Kidney (tissue), 14 donors: ENCODE results near the gene JARID2. TPM values are rescaled to one million over a fixed set of nuclear protein-coding genes. Genes with fewer than 3 reads are reported as not detected.
A peak's percentile ranks its signal among the peaks of the same experiment; 100 is the strongest.

Experiments
- DNase-seq, 5 donors: peaks; one replicate each; pipeline ENCODE4 v3.0.0-alpha.2; 2013 to 2020
- FAIRE-seq: peaks from 2 replicates; lab custom pipeline; 2012; peaks lifted over from hg19 to GRCh38; lab: Jason Lieb, UNC
- H3K27ac ChIP-seq, 2 donors: one replicate each; pipeline ENCODE4 v1.7.0; 2013; ENCODE audit warnings: low read depth in 2 of 2, low read length in 2 of 2, inconsistent platforms in 1 of 2
- H3K27me3 ChIP-seq: one replicate; pipeline ENCODE4 v1.7.1; 2013; ENCODE audit warnings: low read length, inconsistent platforms; ENCODE audit not compliant: control insufficient read depth, insufficient read depth
- H3K36me3 ChIP-seq, 3 donors: one replicate each; pipeline versions ENCODE4 v1.7.0 to v1.7.1; 2013; ENCODE audit warnings: low read length in 3 of 3, control low read depth in 1 of 3, inconsistent platforms in 1 of 3; ENCODE audit not compliant: insufficient read depth in 3 of 3, control insufficient read depth in 2 of 3
- H3K4me1 ChIP-seq, 3 donors: one replicate each; pipeline versions ENCODE4 v1.7.0 to v1.7.1; 2013; ENCODE audit warnings: low read length in 3 of 3, inconsistent platforms in 1 of 3, low read depth in 1 of 3; ENCODE audit not compliant: control insufficient read depth in 2 of 3, insufficient read depth in 2 of 3
- H3K4me3 ChIP-seq, 3 donors: one replicate each; pipeline versions ENCODE4 v1.7.0 to v1.8.1; 2013; ENCODE audit warnings: low read length in 3 of 3, control low read depth in 1 of 3, inconsistent platforms in 1 of 3
- H3K9ac ChIP-seq, 3 donors: one replicate each; pipeline versions ENCODE4 v1.7.0 to v1.7.1; 2013; ENCODE audit warnings: low read length in 3 of 3, control low read depth in 1 of 3, inconsistent platforms in 1 of 3
- H3K9me3 ChIP-seq, 3 donors: one replicate each; pipeline versions ENCODE4 v1.7.0 to v1.7.1; 2013; ENCODE audit warnings: low read length in 3 of 3, control low read depth in 1 of 3, inconsistent platforms in 1 of 3; ENCODE audit not compliant: control insufficient read depth in 2 of 3, insufficient read depth in 1 of 3
- intact Hi-C: fragments of 100-400 bp; cut with DNase I; formaldehyde crosslinking; loops from one replicate; pipeline ENCODE4 v1.11.1; 2022
- polyA plus RNA-seq: library from polyadenylated mRNA; stranded (reverse); fragments of 350-450 nt; fragmentation: Illumina TruSeq; extraction: RNeasy Lipid Tissue Mini Kit (QIAGEN cat#74804); gene quantifications from one replicate; pipeline ENCODE4 v1.2.3, GENCODE V29; 2014; ENCODE audit warnings: low read depth, low replicate concordance; ENCODE audit not compliant: insufficient read depth
- total RNA-seq: library from RNA; stranded (reverse); fragmentation: NEBNext Ultra II Directional; extraction: Animal tissue kit (Norgen Biotek cat#: 25700); gene quantifications from one replicate; pipeline ENCODE4 v1.2.1, GENCODE V29; 2021
- TF ChIP-seq, protein P1 (sequence below): IDR thresholded peaks from 3 replicates; pipeline ENCODE4 v1.5.1; 2012; ENCODE audit warnings: mild to moderate bottlenecking, moderate library complexity, borderline replicate concordance; ENCODE audit not compliant: insufficient read depth; ENCODE audit errors: extremely low read depth
- donor health status: control.
- donor health status: control.
- donor health status: control.
- donor health status: control.
- donor health status: control.
- donor health status: DM: yes; HTN: yes; CAD: no.
- donor health status: Normal renal cell carcinoma (clear cell type).

Gene JARID2
- total and polyA plus RNA-seq, 2 donors from 2014 or later: 1.8 to 12.3 TPM

GRCh38 chr6:15257357-15258132, 11.7 kb downstream of the JARID2 start:
- Histone ChIP-seq H3K27me3 (no peaks in the 10 kb centered on the region), H3K27ac (no peak overlapping the region), H3K9me3 (no peaks in the 10 kb centered on the region), H3K36me3 (no peaks in the 10 kb centered on the region), H3K9ac (no peak overlapping the region), H3K4me3 (no peak overlapping the region), H3K4me1 (peaks cover 4 to 20% (median 12%) of the 10 kb centered on the region in 3 donors)
- intact Hi-C loops: no loop called here
- no peak for DNase-seq
- FAIRE-seq: no peak
- TF ChIP-seq, protein P1, sequence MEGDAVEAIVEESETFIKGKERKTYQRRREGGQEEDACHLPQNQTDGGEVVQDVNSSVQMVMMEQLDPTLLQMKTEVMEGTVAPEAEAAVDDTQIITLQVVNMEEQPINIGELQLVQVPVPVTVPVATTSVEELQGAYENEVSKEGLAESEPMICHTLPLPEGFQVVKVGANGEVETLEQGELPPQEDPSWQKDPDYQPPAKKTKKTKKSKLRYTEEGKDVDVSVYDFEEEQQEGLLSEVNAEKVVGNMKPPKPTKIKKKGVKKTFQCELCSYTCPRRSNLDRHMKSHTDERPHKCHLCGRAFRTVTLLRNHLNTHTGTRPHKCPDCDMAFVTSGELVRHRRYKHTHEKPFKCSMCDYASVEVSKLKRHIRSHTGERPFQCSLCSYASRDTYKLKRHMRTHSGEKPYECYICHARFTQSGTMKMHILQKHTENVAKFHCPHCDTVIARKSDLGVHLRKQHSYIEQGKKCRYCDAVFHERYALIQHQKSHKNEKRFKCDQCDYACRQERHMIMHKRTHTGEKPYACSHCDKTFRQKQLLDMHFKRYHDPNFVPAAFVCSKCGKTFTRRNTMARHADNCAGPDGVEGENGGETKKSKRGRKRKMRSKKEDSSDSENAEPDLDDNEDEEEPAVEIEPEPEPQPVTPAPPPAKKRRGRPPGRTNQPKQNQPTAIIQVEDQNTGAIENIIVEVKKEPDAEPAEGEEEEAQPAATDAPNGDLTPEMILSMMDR: no peak

- H3K4me1 ChIP-seq: peaks cover 7 to 23% (median 18%) of the 10 kb centered on the region in 3 donors
- TF ChIP-seq, protein P1: no peak
- H3K9me3 ChIP-seq: no peaks in the 10 kb centered on the region
Observed at GRCh38 chr6:15259766-15260098, 13.9 kb downstream of the JARID2 start.

GRCh38 chr6:15260099-15260821, 14.4 kb downstream of the JARID2 start:
- no peak for FAIRE-seq
- Histone ChIP-seq H3K27me3 (no peaks in the 10 kb centered on the region), H3K4me1 (peaks cover 8 to 26% (median 22%) of the 10 kb centered on the region in 3 donors), H3K9ac (no peak overlapping the region), H3K4me3 (no peak overlapping the region), H3K36me3 (no peaks in the 10 kb centered on the region), H3K27ac (no peak overlapping the region), H3K9me3 (no peaks in the 10 kb centered on the region)
- TF ChIP-seq, protein P1: no peak
- intact Hi-C loops: no loop called here
- DNase-seq: peak in 1 of 5 donors; percentile 43

More at GRCh38 chr6:15259766-15260098, 13.9 kb downstream of the JARID2 start:
- Histone ChIP-seq H3K36me3 (no peaks in the 10 kb centered on the region), H3K27ac (no peak overlapping the region), H3K9ac (no peak overlapping the region), H3K4me3 (no peak overlapping the region), H3K27me3 (no peaks in the 10 kb centered on the region)
- no peak for FAIRE-seq
- intact Hi-C loops: no loop called here
- no peak for DNase-seq
